HFF-Myc (cell line): ENCODE results near the gene EMILIN2.

Experiments used
- DNase-seq: peaks from one replicate; pipeline ENCODE4 v3.0.0-alpha.2; 2011; ENCODE audit warnings: low read depth; ENCODE audit errors: extremely low read depth
- H3K4me3 ChIP-seq: replicated peaks from 2 replicates; pipeline ENCODE4 v1.5.1; 2011; ENCODE audit warnings: low read depth, mild to moderate bottlenecking, control low read depth, low read length
- CTCF ChIP-seq: IDR thresholded peaks from 2 replicates; pipeline ENCODE4 v1.5.1; 2012; ENCODE audit warnings: mild to moderate bottlenecking, low read depth, low read length, control low read depth; ENCODE audit errors: missing control alignments

EMILIN2 gene

DNA sequence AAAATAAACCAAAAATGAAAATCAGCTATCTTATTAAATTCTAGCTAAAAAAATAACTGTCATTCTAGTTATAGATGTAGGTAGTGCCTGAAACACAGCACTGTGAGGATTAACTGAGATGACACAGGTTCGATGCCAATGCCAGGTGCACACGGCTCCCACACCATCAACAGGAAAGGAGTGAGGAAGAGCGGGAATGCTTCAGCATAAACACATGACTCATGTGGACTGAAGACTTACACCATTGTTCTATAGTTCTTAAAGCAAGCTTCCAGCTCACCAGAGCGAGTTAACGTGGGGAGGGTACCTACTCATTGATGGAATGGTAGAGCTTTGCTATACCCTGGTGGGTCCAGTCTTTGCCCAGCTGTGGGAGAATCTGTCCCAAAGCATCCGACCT lies 76.7 kb downstream of the EMILIN2 start:
- H3K4me3 ChIP-seq = no peak overlapping the region
- TF ChIP-seq CTCF = no peak
- DNase-seq = no peak

DNA sequence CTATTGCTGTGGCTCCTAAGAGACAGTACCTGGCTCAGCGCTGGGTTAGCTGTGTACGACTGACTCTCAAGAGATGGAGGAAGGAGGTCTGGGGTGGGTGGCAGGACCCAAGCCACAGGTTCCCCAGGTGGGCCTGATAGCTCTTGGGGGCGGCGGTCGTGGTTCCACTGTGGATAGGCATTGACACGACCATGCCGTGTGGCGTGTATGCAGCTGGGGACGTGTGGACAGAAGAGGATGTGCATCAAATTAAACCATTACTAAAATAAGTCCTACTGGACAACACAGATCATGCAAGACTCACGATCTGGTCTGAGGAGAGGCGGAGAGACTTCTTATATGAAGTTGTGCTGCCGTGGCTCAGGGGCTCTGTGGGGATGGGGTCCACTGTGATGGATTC lies 78.1 kb downstream of the EMILIN2 start:
- H3K4me3 ChIP-seq = no peak overlapping the region
- no peak for DNase-seq
- TF ChIP-seq CTCF = no peak

DNA sequence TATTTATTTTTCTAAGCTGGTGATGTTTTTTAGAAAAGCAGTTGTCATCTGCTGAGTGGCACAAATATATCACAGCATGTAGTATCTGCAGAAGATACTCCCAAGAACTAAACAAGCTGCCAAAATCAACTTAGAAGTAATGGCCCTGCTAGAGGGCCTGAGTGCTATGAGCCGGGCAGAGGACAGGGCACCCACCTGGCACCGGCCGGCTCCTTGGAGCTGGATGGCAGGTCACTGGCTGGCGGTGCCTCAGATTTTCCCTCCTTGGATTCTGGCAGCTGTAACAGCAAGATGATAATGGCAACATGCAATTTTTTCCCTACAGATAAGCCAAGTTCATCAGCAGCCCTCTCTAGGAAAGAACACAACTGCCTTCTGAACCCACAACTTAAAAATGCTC lies 79.7 kb downstream of the EMILIN2 start:
- TF ChIP-seq CTCF = no peak
- H3K4me3 ChIP-seq = no peak overlapping the region
- DNase-seq = no peak

GRCh38 chr18:2927745-2928144 lies 80.9 kb downstream of the EMILIN2 start:
- no peak overlapping the region for H3K4me3 ChIP-seq
- no peak for DNase-seq
- no peak for TF ChIP-seq CTCF

DNA sequence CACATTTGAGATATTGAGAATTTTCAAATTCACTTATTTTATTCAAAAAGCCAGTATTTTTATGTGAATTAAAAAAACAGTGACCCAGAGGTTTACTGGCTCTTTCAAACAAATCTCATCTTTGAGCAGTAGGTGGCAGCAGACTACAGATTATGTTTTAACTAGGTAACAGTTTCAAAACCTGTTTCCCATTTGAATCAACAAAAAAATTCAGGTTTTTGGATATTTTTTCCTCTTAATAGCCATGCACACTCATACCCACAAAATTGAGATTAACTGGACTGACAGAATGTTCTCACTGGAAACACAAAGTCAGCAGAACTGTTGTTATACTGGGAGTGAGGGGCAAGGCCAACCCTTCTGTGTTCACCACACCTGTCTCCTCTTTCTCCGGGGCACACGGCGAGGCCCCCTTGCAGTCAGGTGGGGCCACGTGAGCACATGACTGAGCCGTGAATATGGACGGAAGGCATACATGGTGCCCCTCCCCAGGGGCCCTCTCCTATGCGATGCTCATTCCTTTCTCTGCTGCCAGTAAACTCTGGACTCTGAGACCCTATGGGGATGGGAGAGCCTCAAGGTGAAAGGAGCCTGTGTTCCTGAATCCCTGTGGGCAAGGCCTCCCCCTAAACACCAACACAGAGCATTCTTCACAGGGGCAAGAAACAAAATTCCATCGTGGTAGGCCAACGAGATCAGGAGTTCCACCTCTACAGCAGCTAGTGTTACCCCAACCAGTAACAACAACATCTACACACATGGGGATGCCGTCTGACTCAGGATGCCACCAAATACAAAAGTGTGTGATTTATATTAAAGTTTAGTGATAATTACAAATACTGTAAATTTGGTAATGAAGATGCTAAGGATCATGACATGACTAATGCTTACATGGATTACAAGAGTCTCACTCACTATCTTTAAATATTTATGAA lies 85.7 kb downstream of the EMILIN2 start:
- peak; percentile 43 for DNase-seq
- H3K4me3 ChIP-seq = no peak overlapping the region
- peak; percentile 48 for TF ChIP-seq CTCF

GRCh38 chr18:2933995-2934394 lies 87.2 kb downstream of the EMILIN2 start:
- H3K4me3 ChIP-seq = no peak overlapping the region
- no peak for DNase-seq
- no peak for TF ChIP-seq CTCF
